PFSK-1 (cell line): Measurements from ENCODE around the gene MORN1.

ENCODE experiments used
- POLR2AphosphoS5 ChIP-seq: IDR thresholded peaks from 2 replicates; pipeline ENCODE4 v1.6.1; 2012; ENCODE audit warnings: low read depth, mild to moderate bottlenecking, control low read depth, low read length, moderate library complexity
- SIN3A ChIP-seq: IDR thresholded peaks from 2 replicates; pipeline ENCODE4 v1.6.1; 2012; ENCODE audit warnings: mild to moderate bottlenecking, low read length, moderate library complexity, borderline replicate concordance; ENCODE audit not compliant: insufficient read depth

DNA sequence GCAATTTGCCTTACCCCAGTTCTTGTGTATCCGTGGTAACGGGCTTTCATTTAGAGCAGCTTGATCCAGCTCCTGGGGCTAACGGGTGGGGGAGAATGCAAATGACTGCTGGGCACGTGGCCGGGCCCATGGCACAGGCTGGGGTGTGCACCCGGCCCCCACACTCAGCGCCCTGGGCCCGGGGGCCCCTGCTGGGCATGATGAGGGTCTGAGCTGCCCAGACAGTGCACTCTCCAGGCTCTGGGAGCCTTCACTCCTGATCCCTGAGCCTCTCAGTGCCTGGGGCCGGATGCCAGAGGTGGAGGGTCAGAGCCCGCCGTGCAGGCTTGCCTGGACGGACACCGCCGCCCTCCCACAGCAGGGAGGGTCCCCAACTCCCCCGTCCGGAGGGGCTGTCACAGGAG, 41.1 kb upstream of the MORN1 start:
- TF ChIP-seq SIN3A, result no peak
- TF ChIP-seq POLR2AphosphoS5, result no peak
